ENCODE data around the gene GPR89B. TPM values are rescaled to one million over a fixed set of nuclear protein-coding genes. Genes with fewer than 3 reads are reported as not detected.
"Not testable (repeated sequence)": the region's sequence is repeated elsewhere in the genome, so short reads cannot be mapped to it uniquely, and the experiment has no call there.

The GPR89B gene
- polyA plus RNA-seq = 1 to 10 TPM; 4.4 to 5.9 (median 5.9) TPM

- H3K27ac ChIP-seq (ENCODE audit: low read depth, low read length) = not testable (repeated sequence)
- WGBS, 3 donors = 0% methylated on average over 44 to 54 of the region's 72 CpGs
Observed at GRCh38 chr1:147928236-147929132, at the start of gene GPR89B. TSS of gene GPR89B (plus strand) at chr1:147928420. CDS start at chr1:147928537, 117 bp downstream.

GRCh38 chr1:147879911-147880310 lies 48.3 kb upstream of the GPR89B start:
- no peak overlapping the region for H3K27ac ChIP-seq (ENCODE audit: low read depth, low read length)

GRCh38 chr1:147882535-147882934 lies 45.7 kb upstream of the GPR89B start:
- 70 to 78% (median 77%) methylated on average over 2 of the region's 2 CpGs for WGBS, 3 donors
- no peak overlapping the region for H3K27ac ChIP-seq (ENCODE audit: low read depth, low read length)

- WGBS, 3 donors = 6 to 13% (median 8%) methylated on average over 12 of the region's 12 CpGs
- H3K27ac ChIP-seq (ENCODE audit: low read depth, low read length) = no peak overlapping the region
Observed at GRCh38 chr1:147890177-147890790, 37.9 kb upstream of the GPR89B start.

GRCh38 chr1:147891088-147891487 lies 37.1 kb upstream of the GPR89B start:
- WGBS, 3 donors = 77 to 85% (median 81%) methylated on average over 5 of the region's 5 CpGs
- H3K27ac ChIP-seq (ENCODE audit: low read depth, low read length) = no peak overlapping the region

GRCh38 chr1:147892216-147892615 lies 36.0 kb upstream of the GPR89B start:
- H3K27ac ChIP-seq (ENCODE audit: low read depth, low read length) = no peak overlapping the region
- 70 to 80% (median 76%) methylated on average over 5 of the region's 5 CpGs for WGBS, 3 donors

GRCh38 chr1:147892731-147893214 lies 35.4 kb upstream of the GPR89B start:
- WGBS, 3 donors = 0 to 8% (median 3%) methylated on average over 1 of the region's 1 CpG
- no peak overlapping the region for H3K27ac ChIP-seq (ENCODE audit: low read depth, low read length)

GRCh38 chr1:147895123-147895522 lies 33.1 kb upstream of the GPR89B start:
- WGBS, 3 donors = 51 to 65% (median 64%) methylated on average over 4 of the region's 4 CpGs
- H3K27ac ChIP-seq (ENCODE audit: low read depth, low read length) = no peak overlapping the region

GRCh38 chr1:147897029-147897752 lies 31.0 kb upstream of the GPR89B start:
- no peak overlapping the region for H3K27ac ChIP-seq (ENCODE audit: low read depth, low read length)
- 33 to 67% (median 63%) methylated on average over 8 of the region's 8 CpGs for WGBS, 3 donors

- no peak overlapping the region for H3K27ac ChIP-seq (ENCODE audit: low read depth, low read length)
- WGBS, 3 donors = 81 to 87% (median 84%) methylated on average over 4 of the region's 4 CpGs
Observed at GRCh38 chr1:147897789-147898188, 30.4 kb upstream of the GPR89B start.

- H3K27ac ChIP-seq (ENCODE audit: low read depth, low read length) = no peak within 1 kb of the TSS
- WGBS, 3 donors = 81 to 84% (median 84%) methylated on average over 7 of the region's 7 CpGs
Observed at GRCh38 chr1:147902253-147902845, 25.9 kb upstream of the GPR89B start, which contains the start of gene GJA8. TSS of gene GJA8 (plus strand) at chr1:147902795. CDS start at chr1:147907956, 5,161 bp downstream.

- 58 to 77% (median 65%) methylated on average over 3 of the region's 3 CpGs for WGBS, 3 donors
- no peak overlapping the region for H3K27ac ChIP-seq (ENCODE audit: low read depth, low read length)
Observed at GRCh38 chr1:147904726-147905125, 23.5 kb upstream of the GPR89B start.

GRCh38 chr1:147907786-147908509 lies 20.3 kb upstream of the GPR89B start:
- no peak overlapping the region for H3K27ac ChIP-seq (ENCODE audit: low read depth, low read length)
- WGBS, 3 donors = 92 to 95% (median 93%) methylated on average over 44 of the region's 44 CpGs

- H3K27ac ChIP-seq (ENCODE audit: low read depth, low read length) = no peak overlapping the region
- 64 to 75% (median 74%) methylated on average over 2 of the region's 2 CpGs for WGBS, 3 donors
Observed at GRCh38 chr1:147912553-147912952, 15.7 kb upstream of the GPR89B start.

- 92 to 96% (median 93%) methylated on average over 7 of the region's 7 CpGs for WGBS, 3 donors
Observed at GRCh38 chr1:147913362-147913942, 14.8 kb upstream of the GPR89B start.

GRCh38 chr1:147919896-147920295 lies 8.3 kb upstream of the GPR89B start:
- WGBS, 3 donors = 88 to 94% (median 92%) methylated on average over 6 of the region's 6 CpGs

More at GRCh38 chr1:147913362-147913942, 14.8 kb upstream of the GPR89B start:
- no peak overlapping the region for H3K27ac ChIP-seq (ENCODE audit: low read depth, low read length)

GRCh38 chr1:147924813-147925212 lies 3.4 kb upstream of the GPR89B start:
- WGBS, 3 donors = 88 to 94% (median 92%) methylated on average over 1 of the region's 1 CpG
- H3K27ac ChIP-seq (ENCODE audit: low read depth, low read length) = no peak overlapping the region

More at GRCh38 chr1:147919896-147920295, 8.3 kb upstream of the GPR89B start:
- no peak overlapping the region for H3K27ac ChIP-seq (ENCODE audit: low read depth, low read length)

Measured in adipose tissue (tissue), 3 donors.